Right renal cortex interstitium (tissue), 3 donors: ENCODE measurements around the gene RNFT2. TPM values are rescaled to one million over a fixed set of nuclear protein-coding genes. Genes with fewer than 3 reads are reported as not detected.

Source experiments
- DNase-seq, 3 donors: peaks; one replicate each; pipeline ENCODE4 v3.0.0-alpha.2; 2013; ENCODE audit warnings: low read depth in 3 of 3, low spot score in 2 of 3
- polyA plus RNA-seq, 3 donors: library from polyadenylated mRNA; unstranded; fragments of 120-200 nt; gene quantifications; one replicate each; pipeline ENCODE4 v1.2.1, GENCODE V29; 2013; ENCODE audit not compliant: insufficient read length in 3 of 3

RNFT2 gene
- polyA plus RNA-seq = 1 to 10 TPM; 4.8 to 6.4 (median 5.2) TPM

- peak; percentile 93 to 99 (median 97) for DNase-seq
These were observed at the start of gene RNFT2, which contains the start of gene SPRING1 for GRCh38 chr12:116737774-116738657. RNFT2 (plus strand) TSS chr12:116738315; CDS start chr12:116740498, 2,183 bp downstream. SPRING1 (minus strand) TSS chr12:116738069; CDS start chr12:116737900, 169 bp downstream.

- no peak for DNase-seq
These were observed 48.6 kb upstream of the RNFT2 start for GRCh38 chr12:116689521-116689920.

- DNase-seq = no peak
These were observed 48.0 kb upstream of the RNFT2 start for GRCh38 chr12:116689979-116690744.

- no peak for DNase-seq
These were observed 46.9 kb upstream of the RNFT2 start for GRCh38 chr12:116691205-116691604.

- DNase-seq = no peak
These were observed 46.5 kb upstream of the RNFT2 start for GRCh38 chr12:116691636-116692035.

- DNase-seq = no peak
These were observed 45.5 kb upstream of the RNFT2 start for GRCh38 chr12:116692605-116693004.

GRCh38 chr12:116693286-116694227 lies 44.6 kb upstream of the RNFT2 start:
- no peak for DNase-seq

- no peak for DNase-seq
These were observed 43.3 kb upstream of the RNFT2 start for GRCh38 chr12:116694653-116695463.

GRCh38 chr12:116695464-116695725 lies 42.7 kb upstream of the RNFT2 start:
- DNase-seq = no peak

- DNase-seq = no peak
These were observed 40.8 kb upstream of the RNFT2 start for GRCh38 chr12:116697305-116697704.

GRCh38 chr12:116697716-116698115 lies 40.4 kb upstream of the RNFT2 start:
- no peak for DNase-seq

GRCh38 chr12:116698116-116698515 lies 40.0 kb upstream of the RNFT2 start:
- no peak for DNase-seq

GRCh38 chr12:116698554-116699075 lies 39.5 kb upstream of the RNFT2 start:
- DNase-seq = no peak

GRCh38 chr12:116700066-116700465 lies 38.0 kb upstream of the RNFT2 start:
- DNase-seq = no peak

GRCh38 chr12:116701432-116701831 lies 36.7 kb upstream of the RNFT2 start:
- no peak for DNase-seq

- DNase-seq = no peak
These were observed 34.8 kb upstream of the RNFT2 start for GRCh38 chr12:116703214-116703795.

GRCh38 chr12:116707751-116708150 lies 30.4 kb upstream of the RNFT2 start:
- DNase-seq = no peak

- DNase-seq = no peak
These were observed 29.0 kb upstream of the RNFT2 start for GRCh38 chr12:116708826-116709756.
